Esophagus muscularis mucosa (tissue), 3 donors: ENCODE measurements around the gene MAML3.

ENCODE experiments used
- CTCF ChIP-seq, 3 experiments: fragments of 200-600 bp in 2 of 3; fragments of 450-650 bp in 1 of 3; sonication (generic) in 2 of 3; IDR thresholded peaks; one replicate each; pipeline ENCODE4 v1.5.1; 2017 to 2019; ENCODE audit warnings: antibody characterized with exemption in 3 of 3, mild to moderate bottlenecking in 2 of 3, moderate library complexity in 1 of 3
- POLR2A ChIP-seq: fragments of 450-650 bp; IDR thresholded peaks from one replicate; pipeline ENCODE4 v1.6.1; 2017; ENCODE audit warnings: antibody characterized with exemption, moderate library complexity, mild to moderate bottlenecking, low read depth
- POLR2AphosphoS5 ChIP-seq, 2 donors: sonication (generic); formaldehyde crosslinking; IDR thresholded peaks; one replicate each; pipeline ENCODE4 v1.6.1; 2017; ENCODE audit warnings: antibody characterized with exemption in 2 of 2

GRCh38 chr4:139869810-139870209 lies 284.2 kb downstream of the MAML3 start:
- TF ChIP-seq CTCF (IDR thresholded peaks at IDR 0.05) (no peak), POLR2A (no peak), POLR2AphosphoS5 (IDR thresholded peaks at IDR 0.05) (no peak)
